Measurements from ENCODE around the gene ZFAND4.

- TF ChIP-seq NR2F2 (IDR thresholded peaks at IDR 0.05) (no peak), ATF3 (IDR thresholded peaks at IDR 0.05) (no peak), ZBTB33 (IDR thresholded peaks at IDR 0.05) (no peak), RXRA (IDR thresholded peaks at IDR 0.05) (no peak), FOXA1 (IDR thresholded peaks at IDR 0.05) (no peak), HNF4A (conservative IDR thresholded peaks at IDR 0.05) (no peak), JUND (IDR thresholded peaks at IDR 0.05) (no peak), GABPA (IDR thresholded peaks at IDR 0.05 in 1 of 2, conservative IDR thresholded peaks at IDR 0.05 in 1 of 2) (no peak), YY1 (IDR thresholded peaks at IDR 0.05) (no peak), RAD21 (IDR thresholded peaks at IDR 0.05) (no peak)
- TF ChIP-seq, protein P1, sequence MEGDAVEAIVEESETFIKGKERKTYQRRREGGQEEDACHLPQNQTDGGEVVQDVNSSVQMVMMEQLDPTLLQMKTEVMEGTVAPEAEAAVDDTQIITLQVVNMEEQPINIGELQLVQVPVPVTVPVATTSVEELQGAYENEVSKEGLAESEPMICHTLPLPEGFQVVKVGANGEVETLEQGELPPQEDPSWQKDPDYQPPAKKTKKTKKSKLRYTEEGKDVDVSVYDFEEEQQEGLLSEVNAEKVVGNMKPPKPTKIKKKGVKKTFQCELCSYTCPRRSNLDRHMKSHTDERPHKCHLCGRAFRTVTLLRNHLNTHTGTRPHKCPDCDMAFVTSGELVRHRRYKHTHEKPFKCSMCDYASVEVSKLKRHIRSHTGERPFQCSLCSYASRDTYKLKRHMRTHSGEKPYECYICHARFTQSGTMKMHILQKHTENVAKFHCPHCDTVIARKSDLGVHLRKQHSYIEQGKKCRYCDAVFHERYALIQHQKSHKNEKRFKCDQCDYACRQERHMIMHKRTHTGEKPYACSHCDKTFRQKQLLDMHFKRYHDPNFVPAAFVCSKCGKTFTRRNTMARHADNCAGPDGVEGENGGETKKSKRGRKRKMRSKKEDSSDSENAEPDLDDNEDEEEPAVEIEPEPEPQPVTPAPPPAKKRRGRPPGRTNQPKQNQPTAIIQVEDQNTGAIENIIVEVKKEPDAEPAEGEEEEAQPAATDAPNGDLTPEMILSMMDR (IDR thresholded peaks at IDR 0.05; ENCODE audit: low read depth, low read length, missing input control), result no peak
- TF ChIP-seq, protein P2, sequence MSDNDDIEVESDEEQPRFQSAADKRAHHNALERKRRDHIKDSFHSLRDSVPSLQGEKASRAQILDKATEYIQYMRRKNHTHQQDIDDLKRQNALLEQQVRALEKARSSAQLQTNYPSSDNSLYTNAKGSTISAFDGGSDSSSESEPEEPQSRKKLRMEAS (IDR thresholded peaks at IDR 0.05), result no peak
- TF ChIP-seq, protein P3, sequence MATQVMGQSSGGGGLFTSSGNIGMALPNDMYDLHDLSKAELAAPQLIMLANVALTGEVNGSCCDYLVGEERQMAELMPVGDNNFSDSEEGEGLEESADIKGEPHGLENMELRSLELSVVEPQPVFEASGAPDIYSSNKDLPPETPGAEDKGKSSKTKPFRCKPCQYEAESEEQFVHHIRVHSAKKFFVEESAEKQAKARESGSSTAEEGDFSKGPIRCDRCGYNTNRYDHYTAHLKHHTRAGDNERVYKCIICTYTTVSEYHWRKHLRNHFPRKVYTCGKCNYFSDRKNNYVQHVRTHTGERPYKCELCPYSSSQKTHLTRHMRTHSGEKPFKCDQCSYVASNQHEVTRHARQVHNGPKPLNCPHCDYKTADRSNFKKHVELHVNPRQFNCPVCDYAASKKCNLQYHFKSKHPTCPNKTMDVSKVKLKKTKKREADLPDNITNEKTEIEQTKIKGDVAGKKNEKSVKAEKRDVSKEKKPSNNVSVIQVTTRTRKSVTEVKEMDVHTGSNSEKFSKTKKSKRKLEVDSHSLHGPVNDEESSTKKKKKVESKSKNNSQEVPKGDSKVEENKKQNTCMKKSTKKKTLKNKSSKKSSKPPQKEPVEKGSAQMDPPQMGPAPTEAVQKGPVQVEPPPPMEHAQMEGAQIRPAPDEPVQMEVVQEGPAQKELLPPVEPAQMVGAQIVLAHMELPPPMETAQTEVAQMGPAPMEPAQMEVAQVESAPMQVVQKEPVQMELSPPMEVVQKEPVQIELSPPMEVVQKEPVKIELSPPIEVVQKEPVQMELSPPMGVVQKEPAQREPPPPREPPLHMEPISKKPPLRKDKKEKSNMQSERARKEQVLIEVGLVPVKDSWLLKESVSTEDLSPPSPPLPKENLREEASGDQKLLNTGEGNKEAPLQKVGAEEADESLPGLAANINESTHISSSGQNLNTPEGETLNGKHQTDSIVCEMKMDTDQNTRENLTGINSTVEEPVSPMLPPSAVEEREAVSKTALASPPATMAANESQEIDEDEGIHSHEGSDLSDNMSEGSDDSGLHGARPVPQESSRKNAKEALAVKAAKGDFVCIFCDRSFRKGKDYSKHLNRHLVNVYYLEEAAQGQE (IDR thresholded peaks at IDR 0.05), result no peak
These were observed 78.7 kb downstream of the ZFAND4 start for GRCh38 chr10:45593938-45594275.

Measured in liver (tissue), 3 donors.